ENCODE measurements around the gene CNTNAP2.
"Not testable (repeated sequence)": the region's sequence is repeated elsewhere in the genome, so short reads cannot be mapped to it uniquely, and the experiment has no call there.

CNTNAP2 gene

GRCh38 chr7:148291799-148292198, 2175.2 kb downstream of the CNTNAP2 start:
- Histone ChIP-seq H3K9me2 (replicated peaks; ENCODE audit: insufficient read depth, low read length) (no peaks in the 10 kb centered on the region), H4K20me1 (ENCODE audit: low read depth, low read length) (no peaks in the 10 kb centered on the region), H3K79me2 (ENCODE audit: insufficient read depth, low read length) (no peaks in the 10 kb centered on the region), H2AFZ (ENCODE audit: low read depth, low read length, severe bottlenecking) (no peak overlapping the region), H3K9me3 (ENCODE audit: insufficient read depth, low read length) (no peaks in the 10 kb centered on the region), H3K27me3 (ENCODE audit: low read length) (no peaks in the 10 kb centered on the region), H3K4me3 (ENCODE audit: insufficient read depth, low read length, poor library complexity, severe bottlenecking) (no peak overlapping the region), H3F3A (ENCODE audit: insufficient read depth) (no peaks in the 10 kb centered on the region), H3K36me3 (ENCODE audit: low read length) (no peaks in the 10 kb centered on the region), H3K27ac (ENCODE audit: low read depth, low read length) (no peak overlapping the region), H3K4me2 (ENCODE audit: low read depth, low read length, poor library complexity, severe bottlenecking) (no peak overlapping the region), H3K9ac (ENCODE audit: low read length) (no peak overlapping the region)
- TF ChIP-seq, protein P1, sequence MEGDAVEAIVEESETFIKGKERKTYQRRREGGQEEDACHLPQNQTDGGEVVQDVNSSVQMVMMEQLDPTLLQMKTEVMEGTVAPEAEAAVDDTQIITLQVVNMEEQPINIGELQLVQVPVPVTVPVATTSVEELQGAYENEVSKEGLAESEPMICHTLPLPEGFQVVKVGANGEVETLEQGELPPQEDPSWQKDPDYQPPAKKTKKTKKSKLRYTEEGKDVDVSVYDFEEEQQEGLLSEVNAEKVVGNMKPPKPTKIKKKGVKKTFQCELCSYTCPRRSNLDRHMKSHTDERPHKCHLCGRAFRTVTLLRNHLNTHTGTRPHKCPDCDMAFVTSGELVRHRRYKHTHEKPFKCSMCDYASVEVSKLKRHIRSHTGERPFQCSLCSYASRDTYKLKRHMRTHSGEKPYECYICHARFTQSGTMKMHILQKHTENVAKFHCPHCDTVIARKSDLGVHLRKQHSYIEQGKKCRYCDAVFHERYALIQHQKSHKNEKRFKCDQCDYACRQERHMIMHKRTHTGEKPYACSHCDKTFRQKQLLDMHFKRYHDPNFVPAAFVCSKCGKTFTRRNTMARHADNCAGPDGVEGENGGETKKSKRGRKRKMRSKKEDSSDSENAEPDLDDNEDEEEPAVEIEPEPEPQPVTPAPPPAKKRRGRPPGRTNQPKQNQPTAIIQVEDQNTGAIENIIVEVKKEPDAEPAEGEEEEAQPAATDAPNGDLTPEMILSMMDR (IDR thresholded peaks at IDR 0.05; ENCODE audit: insufficient read depth, low read length, poor library complexity, severe bottlenecking), result no peak
- TF ChIP-seq EZH2phosphoT487 (conservative IDR thresholded peaks at IDR 0.05; ENCODE audit: low read length), result no peak

- Histone ChIP-seq H3K27me3 (ENCODE audit: low read length) (no peaks in the 10 kb centered on the region), H3K4me2 (ENCODE audit: low read depth, low read length, poor library complexity, severe bottlenecking) (no peak overlapping the region), H2AFZ (ENCODE audit: low read depth, low read length, severe bottlenecking) (no peak overlapping the region), H3K9me2 (replicated peaks; ENCODE audit: insufficient read depth, low read length) (no peaks in the 10 kb centered on the region), H3F3A (ENCODE audit: insufficient read depth) (no peaks in the 10 kb centered on the region), H3K36me3 (ENCODE audit: low read length) (no peaks in the 10 kb centered on the region), H4K20me1 (ENCODE audit: low read depth, low read length) (no peaks in the 10 kb centered on the region), H3K9ac (ENCODE audit: low read length) (no peak overlapping the region), H3K9me3 (ENCODE audit: insufficient read depth, low read length) (no peaks in the 10 kb centered on the region), H3K4me3 (ENCODE audit: insufficient read depth, low read length, poor library complexity, severe bottlenecking) (no peak overlapping the region), H3K79me2 (ENCODE audit: insufficient read depth, low read length) (no peaks in the 10 kb centered on the region), H3K27ac (ENCODE audit: low read depth, low read length) (no peak overlapping the region)
- TF ChIP-seq EZH2phosphoT487 (conservative IDR thresholded peaks at IDR 0.05; ENCODE audit: low read length), result no peak
- TF ChIP-seq, protein P1 (IDR thresholded peaks at IDR 0.05; ENCODE audit: insufficient read depth, low read length, poor library complexity, severe bottlenecking), result no peak
Measured at GRCh38 chr7:148296994-148297644, 2180.5 kb downstream of the CNTNAP2 start.

- H2AFZ ChIP-seq (ENCODE audit: low read depth, low read length, severe bottlenecking); H3K9me2 ChIP-seq (replicated peaks; ENCODE audit: insufficient read depth, low read length): not testable (repeated sequence)
Measured at GRCh38 chr7:148298768-148299167, 2182.2 kb downstream of the CNTNAP2 start.

GRCh38 chr7:148299350-148300276, 2183.0 kb downstream of the CNTNAP2 start:
- TF ChIP-seq, protein P1 (IDR thresholded peaks at IDR 0.05; ENCODE audit: insufficient read depth, low read length, poor library complexity, severe bottlenecking), result no peak
- TF ChIP-seq EZH2phosphoT487 (conservative IDR thresholded peaks at IDR 0.05; ENCODE audit: low read length), result no peak
- no peaks in the 10 kb centered on the region for H3K79me2 ChIP-seq (ENCODE audit: insufficient read depth, low read length)
- H3K4me2 ChIP-seq (ENCODE audit: low read depth, low read length, poor library complexity, severe bottlenecking), result no peak overlapping the region
- no peak overlapping the region for H3K9ac ChIP-seq (ENCODE audit: low read length)
- no peaks in the 10 kb centered on the region for H3K9me2 ChIP-seq (replicated peaks; ENCODE audit: insufficient read depth, low read length)
- no peaks in the 10 kb centered on the region for H3F3A ChIP-seq (ENCODE audit: insufficient read depth)
- H3K4me3 ChIP-seq (ENCODE audit: insufficient read depth, low read length, poor library complexity, severe bottlenecking), result no peak overlapping the region
- no peak overlapping the region for H3K27ac ChIP-seq (ENCODE audit: low read depth, low read length)
- no peaks in the 10 kb centered on the region for H3K9me3 ChIP-seq (ENCODE audit: insufficient read depth, low read length)
- H3K27me3 ChIP-seq (ENCODE audit: low read length), result no peaks in the 10 kb centered on the region
- no peaks in the 10 kb centered on the region for H3K36me3 ChIP-seq (ENCODE audit: low read length)
- H4K20me1 ChIP-seq (ENCODE audit: low read depth, low read length), result no peaks in the 10 kb centered on the region
- H2AFZ ChIP-seq (ENCODE audit: low read depth, low read length, severe bottlenecking), result no peak overlapping the region

More at GRCh38 chr7:148298768-148299167, 2182.2 kb downstream of the CNTNAP2 start:
- H3K4me2 ChIP-seq (ENCODE audit: low read depth, low read length, poor library complexity, severe bottlenecking); H4K20me1 ChIP-seq (ENCODE audit: low read depth, low read length); H3K27ac ChIP-seq (ENCODE audit: low read depth, low read length); H3K4me3 ChIP-seq (ENCODE audit: insufficient read depth, low read length, poor library complexity, severe bottlenecking); H3K9me3 ChIP-seq (ENCODE audit: insufficient read depth, low read length); H3F3A ChIP-seq (ENCODE audit: insufficient read depth); H3K79me2 ChIP-seq (ENCODE audit: insufficient read depth, low read length); H3K36me3 ChIP-seq (ENCODE audit: low read length); H3K9ac ChIP-seq (ENCODE audit: low read length); H3K27me3 ChIP-seq (ENCODE audit: low read length): not testable (repeated sequence)

- H3K9me2 ChIP-seq (replicated peaks; ENCODE audit: insufficient read depth, low read length); H3K4me2 ChIP-seq (ENCODE audit: low read depth, low read length, poor library complexity, severe bottlenecking); H2AFZ ChIP-seq (ENCODE audit: low read depth, low read length, severe bottlenecking): not testable (repeated sequence)
Measured at GRCh38 chr7:148302436-148302835, 2185.8 kb downstream of the CNTNAP2 start.

More at GRCh38 chr7:148302436-148302835, 2185.8 kb downstream of the CNTNAP2 start:
- H4K20me1 ChIP-seq (ENCODE audit: low read depth, low read length); H3K27me3 ChIP-seq (ENCODE audit: low read length); H3K9ac ChIP-seq (ENCODE audit: low read length); H3K79me2 ChIP-seq (ENCODE audit: insufficient read depth, low read length); H3K9me3 ChIP-seq (ENCODE audit: insufficient read depth, low read length); H3K4me3 ChIP-seq (ENCODE audit: insufficient read depth, low read length, poor library complexity, severe bottlenecking); H3K27ac ChIP-seq (ENCODE audit: low read depth, low read length); H3F3A ChIP-seq (ENCODE audit: insufficient read depth); H3K36me3 ChIP-seq (ENCODE audit: low read length): not testable (repeated sequence)
